ENCODE data around the gene GMEB2. TPM values are rescaled to one million over a fixed set of nuclear protein-coding genes. Genes with fewer than 3 reads are reported as not detected.
"Not testable (repeated sequence)": the region's sequence is repeated elsewhere in the genome, so short reads cannot be mapped to it uniquely, and the experiment has no call there.

GMEB2 gene
- total RNA-seq, 1 donor from 2014 or later = 12.4 TPM

DNA sequence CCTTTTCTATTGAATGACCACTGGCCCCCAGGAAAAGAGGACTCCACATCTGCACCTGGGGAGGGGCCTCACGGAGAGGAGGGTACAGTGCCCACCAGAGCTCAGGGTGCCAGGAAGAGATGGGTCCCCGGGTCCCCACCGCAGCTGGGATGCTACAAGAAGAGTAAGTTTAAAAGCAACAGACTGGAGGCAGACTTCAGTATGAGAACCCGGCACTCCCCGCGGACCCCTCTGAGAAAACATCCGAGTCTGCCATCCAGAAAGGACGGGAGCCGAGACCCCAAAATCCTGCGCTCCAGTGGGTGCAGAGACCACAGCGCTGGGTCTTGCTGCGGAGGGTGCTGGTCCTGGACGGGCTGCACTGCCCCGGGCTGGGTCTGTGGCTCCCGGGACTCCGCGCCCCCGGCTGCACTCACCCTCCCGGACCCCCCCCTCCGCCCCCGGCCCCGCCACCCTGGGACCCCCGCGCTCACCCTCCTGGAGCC lies 53.2 kb downstream of the GMEB2 start:
- DNase-seq (ENCODE audit: low read depth) = no peak

DNA sequence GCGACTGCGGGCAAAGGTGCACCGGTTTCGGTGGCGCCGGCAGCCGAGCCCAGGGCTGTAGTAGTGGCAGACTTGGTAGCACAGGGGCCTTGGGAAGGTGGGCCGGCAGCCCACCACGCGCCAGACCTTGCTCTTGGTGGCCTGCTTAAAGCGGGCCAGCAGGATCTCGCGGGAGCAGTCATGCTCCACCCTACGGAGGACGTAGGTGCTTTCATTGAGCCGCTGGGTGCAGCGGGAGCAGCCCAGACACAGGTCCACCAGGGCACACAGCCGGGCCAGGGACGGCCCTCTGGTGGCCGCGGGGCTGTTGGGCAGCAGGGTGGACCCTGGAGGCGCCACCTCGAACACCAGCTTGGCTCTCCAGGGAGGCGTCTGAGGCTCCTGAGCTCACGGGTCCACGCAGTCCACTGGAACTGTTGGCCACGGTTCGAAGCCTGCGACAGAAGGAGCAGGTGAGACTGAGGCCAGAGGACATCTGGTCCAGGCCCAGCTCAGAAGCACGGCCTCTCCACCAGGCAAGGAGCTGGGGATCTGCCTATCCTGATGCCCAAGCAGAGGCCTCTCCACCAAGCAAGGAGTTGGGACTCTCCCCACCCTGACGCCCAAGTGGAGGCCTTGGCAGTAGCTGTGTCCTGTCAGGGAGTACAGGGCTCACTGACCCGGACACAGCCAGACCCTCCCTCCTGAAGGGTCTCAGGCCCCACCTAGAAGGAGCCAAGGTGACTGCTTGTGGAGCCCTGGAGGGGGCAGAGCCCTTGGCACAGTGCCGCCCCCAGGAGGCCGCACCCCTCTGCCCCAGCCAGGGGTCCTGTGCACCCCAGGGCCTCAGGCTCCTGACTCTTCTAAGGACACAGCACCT lies 53.9 kb downstream of the GMEB2 start:
- DNase-seq (ENCODE audit: low read depth) = no peak

DNA sequence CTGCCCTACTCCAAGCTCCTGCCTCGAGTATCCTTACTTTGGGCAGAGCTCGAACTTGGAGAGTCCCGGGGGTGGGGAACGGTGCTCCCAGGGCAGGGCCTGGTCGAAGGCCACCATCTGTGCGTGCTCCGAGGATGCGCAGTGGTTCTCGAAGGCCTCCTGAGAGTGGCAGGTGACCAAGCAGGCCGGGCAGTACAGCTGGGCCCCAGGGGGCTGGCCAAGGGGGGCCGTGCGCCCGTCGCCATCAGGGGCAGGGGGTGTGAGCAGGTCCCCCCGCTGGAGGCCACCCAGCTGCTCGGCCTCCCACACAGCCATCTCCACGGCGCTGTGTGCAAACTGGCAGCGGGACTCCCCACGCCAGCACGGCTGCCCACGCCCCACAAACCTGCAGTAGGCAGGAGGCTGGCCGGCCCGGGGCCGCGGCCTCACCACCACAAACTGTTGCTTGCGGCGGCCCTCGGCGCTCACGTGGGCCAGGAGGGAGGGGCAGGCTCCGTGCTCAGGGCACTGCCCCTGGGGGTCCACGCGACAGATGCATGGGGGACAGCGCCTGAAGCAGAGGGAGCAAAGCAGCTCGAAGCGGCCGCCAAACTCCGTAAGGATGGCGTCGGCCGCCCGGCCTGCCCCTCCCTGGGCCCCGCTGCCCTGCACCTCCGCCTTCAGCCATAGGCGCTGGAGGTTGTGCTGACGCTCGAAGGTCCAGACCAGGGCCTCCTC lies 54.7 kb downstream of the GMEB2 start:
- DNase-seq (ENCODE audit: low read depth) = no peak

DNA sequence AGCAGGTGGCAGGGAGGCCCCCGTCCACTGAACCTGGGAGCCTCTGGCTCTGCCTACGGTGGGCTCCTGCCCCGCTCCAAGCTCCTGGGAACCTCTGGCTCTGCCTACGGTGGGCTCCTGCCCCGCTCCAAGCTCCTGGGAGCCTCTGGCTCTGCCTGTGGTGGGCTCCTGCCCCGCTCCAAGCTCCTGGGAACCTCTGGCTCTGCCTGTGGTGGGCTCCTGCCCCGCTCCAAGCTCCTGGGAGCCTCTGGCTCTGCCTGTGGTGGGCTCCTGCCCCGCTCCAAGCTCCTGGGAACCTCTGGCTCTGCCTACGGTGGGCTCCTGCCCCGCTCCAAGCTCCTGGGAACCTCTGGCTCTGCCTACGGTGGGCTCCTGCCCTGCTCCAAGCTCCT lies 55.8 kb downstream of the GMEB2 start:
- DNase-seq (ENCODE audit: low read depth) = not testable (repeated sequence)

DNA sequence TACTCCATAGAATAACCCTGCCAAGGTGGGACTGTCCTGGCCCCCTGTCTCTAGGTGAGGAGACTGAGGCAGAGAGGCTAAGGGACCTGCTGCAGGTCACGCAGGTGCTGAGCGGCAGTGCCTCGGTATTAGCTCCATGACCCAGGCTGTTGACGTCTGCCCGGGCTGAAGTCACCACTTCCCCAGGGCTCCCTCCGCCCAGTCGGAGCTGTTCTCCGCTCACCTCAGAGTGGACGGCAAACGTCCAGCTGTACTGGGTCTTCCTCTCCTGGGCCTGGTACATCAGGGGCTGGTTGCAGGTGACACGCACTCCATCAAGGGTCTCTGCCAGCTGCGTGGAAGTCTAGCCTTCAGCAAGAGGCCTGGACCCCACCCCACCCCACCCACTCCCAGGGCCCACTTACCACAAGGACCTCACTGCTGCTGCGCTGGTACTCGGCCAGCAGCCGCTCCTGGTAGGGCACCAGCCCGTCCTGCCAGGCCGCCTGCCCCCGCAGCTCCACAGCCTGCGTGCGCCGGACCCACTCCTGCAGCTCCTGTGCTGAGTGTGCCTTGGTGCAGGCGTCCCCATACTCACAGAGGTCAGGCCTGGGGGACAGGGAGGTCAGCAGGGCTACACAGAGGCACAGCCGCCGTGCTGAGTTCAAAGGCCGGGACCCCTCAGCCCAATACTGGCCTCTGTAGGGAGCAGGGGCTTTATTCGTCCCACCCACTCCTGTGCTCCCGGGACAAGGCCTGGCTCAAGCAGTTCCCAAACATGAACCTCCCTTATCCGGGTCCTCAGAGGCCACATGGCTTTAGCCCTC lies 56.4 kb downstream of the GMEB2 start:
- DNase-seq (ENCODE audit: low read depth) = no peak

DNA sequence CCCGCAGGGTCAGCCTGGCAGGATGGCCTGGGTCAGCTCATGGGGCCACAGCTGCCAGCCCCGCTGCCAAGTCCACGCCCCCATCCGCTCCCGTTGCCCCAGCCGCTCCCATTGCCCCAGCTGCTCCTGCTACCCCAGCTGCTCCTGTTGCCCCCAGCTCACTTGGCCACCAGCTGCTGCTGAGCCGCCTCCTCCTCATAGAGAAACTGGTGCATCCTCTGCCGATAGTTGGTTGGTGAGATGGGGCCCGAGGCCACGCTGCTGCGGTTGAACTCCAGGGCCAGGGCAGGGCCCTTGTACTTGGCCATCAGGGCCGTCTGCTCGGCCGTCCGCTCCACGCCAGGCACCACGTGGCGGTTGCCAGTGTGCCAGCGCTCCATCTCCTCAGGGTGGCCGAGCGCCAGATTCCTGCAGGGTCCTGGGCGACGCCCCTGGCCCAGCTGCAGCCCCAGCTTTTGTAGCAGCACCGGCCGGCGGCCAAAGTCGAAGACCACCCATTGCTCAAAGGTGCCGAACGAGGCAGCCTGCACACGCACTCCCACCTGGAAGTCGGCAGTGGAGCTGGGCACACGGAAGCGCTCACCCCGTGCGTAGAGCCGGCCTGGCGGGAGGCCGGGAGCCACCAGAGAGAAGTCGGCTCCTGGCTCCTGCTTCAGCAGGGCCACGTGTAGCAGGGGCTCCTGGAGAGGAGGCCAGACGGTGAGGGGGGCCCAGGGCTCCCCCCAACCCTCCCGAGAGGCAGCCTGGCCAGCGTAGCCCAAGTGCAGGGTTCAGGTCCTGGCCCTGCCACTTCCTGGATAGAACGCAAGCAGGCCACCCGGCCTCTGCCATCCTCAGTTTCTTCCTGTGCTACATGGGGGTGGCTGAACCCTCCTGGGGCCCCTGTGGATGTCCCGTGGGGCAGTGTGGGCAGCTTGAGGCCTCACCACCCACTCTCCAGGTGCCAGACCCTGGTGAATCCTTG lies 57.6 kb downstream of the GMEB2 start:
- no peak for DNase-seq (ENCODE audit: low read depth)

DNA sequence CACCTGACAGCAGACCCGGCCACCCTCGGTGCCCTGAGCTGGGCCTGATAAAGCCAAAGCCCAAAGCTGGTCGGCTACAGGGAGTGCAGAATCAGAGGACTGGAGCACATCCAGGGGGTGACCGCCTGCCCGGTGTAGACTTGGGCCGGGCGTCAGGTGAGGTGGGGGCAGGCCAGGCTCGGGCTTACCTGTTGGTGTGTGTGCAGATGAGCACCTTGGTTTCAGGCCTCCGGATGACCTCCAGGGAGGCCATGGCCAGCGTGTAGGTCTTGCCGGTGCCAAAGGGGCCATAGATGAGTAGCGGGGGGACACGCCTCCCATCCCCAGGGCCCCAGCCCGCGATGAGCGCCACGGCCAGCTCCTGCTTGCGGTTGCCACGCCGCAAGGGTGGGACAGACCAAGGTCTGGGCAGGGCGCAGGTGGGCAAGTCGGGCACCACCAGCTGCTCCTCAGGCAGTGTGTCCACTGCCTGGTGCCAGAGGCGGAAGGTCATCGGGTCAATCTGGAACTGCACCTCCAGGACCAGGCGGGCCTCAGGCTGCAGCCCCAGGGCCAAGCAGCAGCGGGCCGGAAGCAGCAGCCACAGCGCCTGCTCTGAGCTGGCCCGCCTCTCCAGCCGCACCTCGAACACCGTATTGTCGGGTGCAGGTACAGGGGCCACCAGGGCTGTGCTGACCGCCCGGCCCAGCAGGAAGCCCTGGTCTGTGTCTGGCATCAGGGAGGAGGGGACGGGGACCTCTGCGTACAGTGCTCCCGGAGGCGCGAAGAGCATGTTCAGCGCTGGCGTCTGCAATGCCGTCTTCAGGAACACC lies 58.5 kb downstream of the GMEB2 start:
- DNase-seq (ENCODE audit: low read depth) = no peak

DNA sequence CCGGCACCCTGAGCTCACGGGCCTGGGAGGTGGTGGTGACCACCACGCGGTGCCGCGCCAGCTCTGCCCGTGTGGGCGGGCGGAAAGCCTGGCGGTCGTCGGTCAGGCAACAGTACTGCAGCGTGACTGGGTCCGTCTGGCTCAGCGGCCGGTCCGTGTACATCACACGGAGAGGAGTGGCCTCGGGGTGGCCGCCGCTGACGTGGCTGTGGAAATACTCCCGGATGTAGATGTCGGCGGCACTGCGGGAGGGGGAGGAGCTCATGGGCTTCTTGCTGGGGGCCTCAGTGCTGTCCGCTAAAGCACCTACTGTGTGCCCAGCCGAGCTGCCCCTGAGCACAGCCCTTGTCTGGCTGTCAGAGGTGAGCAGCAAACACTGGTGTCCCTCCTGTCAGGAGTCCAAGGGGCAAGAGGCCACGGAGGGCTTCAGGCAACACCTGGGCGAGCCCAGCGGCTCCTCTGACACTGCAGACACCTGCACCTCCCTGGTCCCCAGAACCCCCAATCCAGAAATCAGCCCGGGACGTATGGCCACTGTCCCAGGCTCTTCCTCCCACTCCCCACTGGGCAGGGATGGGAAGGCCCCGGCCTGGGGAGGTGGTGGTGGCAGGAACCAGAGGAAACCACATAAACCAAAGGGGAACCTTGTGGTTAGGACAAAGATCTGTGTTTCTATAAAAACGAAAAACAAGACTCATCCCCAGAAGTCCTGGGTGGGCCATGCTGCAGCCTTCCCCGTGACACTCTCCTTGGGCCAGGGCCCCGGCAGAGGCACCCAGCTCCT lies 59.3 kb downstream of the GMEB2 start:
- no peak for DNase-seq (ENCODE audit: low read depth)

DNA sequence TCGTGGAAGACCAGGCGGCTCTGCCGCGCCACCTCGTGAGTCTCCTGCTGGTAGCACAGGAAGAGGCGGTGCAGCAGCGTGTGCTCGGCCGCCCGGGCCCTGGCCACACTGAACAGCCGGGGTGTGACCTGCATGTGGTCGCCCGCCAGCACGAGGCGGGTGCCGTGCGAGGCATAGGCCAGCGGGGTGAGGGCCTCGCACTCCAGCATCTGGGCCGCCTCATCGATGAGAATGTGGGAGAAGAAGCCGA lies 59.8 kb downstream of the GMEB2 start:
- DNase-seq (ENCODE audit: low read depth) = no peak

DNA sequence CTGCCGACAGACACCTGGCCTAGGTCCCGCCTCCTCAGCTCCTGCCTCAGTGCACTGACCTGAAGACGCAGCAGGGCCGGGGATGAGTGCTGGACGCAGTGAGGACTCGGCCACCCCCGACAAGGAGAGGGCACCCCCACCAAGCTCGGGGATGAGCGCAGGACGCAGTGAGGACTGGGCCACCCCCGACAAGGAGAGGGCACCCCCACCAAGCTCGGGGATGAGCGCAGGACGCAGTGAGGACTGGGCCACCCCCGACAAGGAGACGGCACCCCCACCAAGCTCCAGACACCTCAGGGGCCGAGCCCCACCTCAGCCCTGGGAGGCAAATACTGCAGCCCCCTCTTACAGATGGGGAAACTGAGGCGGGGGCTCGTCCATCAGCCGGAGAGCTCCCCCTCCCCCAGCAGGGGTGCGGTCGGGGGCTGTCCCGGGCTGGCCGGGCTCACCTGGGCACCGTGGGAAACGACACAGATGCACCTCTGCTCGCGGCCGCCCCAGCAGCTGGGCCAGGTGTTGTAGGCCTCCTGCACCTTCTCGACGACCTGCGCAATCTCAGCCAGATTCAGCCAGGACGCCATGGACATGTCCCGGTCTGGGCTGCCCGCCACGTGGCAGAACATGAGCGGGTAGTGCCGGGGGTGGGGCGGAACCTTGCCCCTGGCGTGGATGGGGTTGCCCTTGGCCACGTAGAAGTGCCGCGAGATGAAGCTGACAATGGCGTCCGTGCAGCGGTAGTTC lies 60.3 kb downstream of the GMEB2 start:
- no peak for DNase-seq (ENCODE audit: low read depth)

DNA sequence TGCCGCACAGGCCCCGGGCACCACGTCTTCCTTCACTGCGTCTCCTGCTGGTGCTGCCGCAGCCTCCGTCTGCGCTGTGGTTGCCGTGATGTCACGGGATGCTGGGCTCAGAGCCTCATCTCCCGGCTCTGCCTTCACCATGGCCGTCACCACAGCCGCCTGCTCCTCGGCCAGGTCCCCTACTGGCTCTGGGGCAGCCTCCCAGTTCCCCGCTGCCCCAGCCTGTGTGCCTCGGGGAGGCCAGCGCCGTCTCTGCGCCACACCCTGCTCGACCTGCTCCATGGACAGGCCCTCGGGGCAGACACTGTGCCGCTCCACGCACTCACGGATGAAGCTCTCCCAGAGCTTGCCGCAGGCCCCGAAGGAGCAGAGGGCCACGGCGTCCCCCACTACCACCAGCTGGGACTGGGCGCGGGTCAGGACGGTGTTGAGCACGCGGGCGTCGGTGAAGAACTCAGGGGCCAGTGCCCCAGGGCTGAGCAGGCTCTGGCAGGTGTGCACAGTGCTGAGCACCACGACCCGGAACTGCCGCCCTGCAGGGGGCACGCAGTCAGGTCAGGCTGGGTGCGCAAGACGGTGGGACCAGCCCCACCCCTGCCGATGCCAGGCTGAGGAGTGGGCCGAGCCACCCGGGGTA lies 61.1 kb downstream of the GMEB2 start:
- no peak for DNase-seq (ENCODE audit: low read depth)

DNA sequence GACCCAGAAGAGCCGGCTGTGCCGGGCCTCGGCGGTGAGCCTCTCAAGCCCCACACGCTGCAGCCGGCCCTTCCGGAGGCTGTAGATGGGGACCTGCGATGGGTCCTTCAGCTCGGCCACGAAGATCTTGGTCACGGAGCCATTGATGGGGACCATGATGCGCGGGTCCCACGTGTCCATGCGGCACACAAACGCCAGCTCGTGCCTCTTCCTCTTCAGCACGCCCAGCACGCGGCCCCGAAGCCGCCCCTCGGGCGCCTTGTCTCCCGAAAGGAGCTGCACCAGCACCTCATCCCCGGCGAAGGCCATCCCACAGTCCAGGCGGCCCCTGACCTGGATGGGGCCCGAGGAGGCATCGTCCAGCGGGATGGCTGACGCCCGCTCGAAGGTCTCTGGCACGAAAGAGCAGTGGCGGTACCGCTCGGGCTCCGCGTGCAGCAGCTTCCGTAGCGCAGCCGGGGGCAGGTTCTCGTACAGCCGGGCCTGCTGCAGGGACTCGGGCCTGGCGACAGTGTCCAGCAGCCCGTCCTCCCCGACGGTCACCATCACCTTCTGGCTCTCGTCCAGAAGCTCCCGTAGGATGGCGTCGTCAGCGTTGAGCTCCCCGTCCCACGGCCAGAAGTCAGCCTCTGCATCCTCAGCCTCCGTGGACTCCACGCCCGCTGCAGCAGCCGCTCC lies 61.7 kb downstream of the GMEB2 start:
- no peak for DNase-seq (ENCODE audit: low read depth)

DNA sequence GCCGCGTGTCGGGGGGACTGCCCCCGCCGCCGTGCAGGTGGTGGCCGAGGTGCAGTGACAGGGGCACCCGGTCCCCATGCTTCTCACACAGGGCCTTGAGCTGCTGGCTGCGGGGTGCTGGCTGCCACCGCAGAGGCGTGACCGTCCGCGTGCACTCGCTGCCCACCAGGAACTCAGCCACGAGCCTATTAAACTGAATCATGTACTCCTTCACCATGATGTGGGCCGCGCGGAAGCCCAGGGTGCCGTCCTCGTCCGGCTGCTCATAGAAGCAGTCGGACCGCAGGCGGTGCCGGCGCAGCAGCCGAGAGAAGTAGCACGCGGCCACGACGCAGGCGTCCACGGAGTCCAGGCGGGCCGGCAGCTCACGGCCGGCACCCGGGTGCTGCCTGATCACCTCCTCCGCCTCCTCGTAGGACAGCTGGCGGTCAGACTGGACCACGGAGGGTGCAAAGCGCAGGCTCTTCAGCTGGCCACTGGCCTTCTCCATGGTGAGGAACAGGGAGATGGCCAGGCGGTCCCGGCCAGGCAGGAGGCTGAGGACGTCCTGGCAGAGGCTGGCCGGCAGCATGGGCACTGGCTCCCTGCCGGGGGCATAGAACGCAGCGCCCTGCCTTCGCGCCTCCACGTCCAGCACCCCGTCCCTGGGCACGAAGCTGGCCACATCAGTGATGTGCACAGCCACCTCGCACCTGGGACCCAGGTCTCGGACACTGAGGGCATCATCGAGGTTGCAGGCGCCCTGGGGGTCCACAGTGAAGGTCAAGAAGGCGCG lies 62.7 kb downstream of the GMEB2 start:
- no peak for DNase-seq (ENCODE audit: low read depth)

DNA sequence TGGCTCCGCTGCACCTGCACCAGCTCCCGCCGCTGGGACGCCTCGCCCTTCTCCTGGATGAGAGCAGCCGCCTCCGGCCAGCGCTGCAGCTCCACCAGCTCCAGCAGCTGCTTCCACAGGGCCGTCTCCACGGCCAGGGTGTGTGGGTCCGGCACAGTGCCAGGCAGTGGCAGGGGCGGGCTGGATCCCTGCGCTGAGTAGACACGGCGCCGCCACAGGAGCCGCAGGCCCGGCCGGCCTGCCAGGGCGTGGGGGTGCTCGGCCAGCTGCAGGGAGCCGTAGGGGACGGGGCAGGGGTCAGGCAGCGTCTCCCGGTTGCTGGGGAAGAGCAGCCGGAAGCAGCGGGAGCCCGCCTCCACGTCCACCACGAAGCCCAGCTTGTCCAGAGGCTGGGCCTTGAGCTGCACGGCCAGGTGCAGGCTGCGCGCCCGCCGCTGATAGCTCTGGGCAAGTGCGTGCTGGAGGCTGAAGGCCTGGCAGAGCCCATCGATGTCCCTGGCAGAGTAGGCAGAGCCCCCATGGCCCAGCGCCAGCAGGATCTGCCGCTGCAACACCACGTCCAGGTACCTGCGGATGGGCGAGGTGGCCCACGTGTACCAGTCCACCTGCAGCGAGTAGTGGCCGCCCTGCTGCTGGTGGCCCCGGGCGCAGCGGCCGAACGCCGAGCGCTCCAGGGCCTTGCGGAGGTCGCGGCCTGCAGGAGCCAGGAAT lies 63.5 kb downstream of the GMEB2 start:
- no peak for DNase-seq (ENCODE audit: low read depth)

DNA sequence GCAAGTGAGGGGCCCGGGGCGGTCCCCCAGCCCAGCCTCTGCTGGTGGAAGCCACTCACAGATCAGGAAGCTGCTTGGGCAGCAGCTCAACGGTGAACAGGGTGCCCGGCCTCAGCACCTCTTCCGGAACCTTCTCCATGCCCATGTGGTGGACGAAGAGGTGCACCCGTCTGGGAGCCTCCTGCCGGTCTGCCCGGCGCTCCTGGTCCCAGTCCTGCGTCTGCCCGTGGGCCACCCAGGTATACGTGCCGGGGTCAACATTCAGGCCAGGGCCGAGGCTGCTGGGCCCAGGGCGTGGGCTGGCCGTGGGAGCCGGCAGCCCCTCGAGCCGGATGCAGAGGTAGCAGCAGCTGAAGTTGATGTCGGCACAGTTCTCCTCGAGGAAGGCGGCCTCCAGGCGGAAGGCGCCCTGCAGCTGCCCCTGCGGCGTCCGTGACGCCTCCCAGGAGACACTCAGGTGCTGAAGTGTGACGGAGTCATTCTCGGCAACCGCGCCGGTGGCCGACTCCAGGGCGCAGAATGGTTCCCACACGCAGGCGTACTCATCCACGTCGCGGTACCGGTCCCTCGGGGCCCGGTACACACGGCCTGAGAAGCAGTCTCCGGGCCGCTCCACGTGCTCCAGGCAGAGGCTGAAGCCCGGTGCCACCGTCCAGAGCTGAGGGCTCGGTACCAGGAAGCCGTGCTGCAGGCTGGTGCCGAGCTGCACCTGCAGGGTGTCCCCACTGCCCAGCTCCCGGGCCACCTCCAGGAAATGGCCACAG lies 64.3 kb downstream of the GMEB2 start:
- DNase-seq (ENCODE audit: low read depth) = no peak

Data from myocyte (in vitro differentiated cells).